Uterus (tissue), 2 donors: ENCODE results near the gene TNS1.

Experiments
- CTCF ChIP-seq, 4 experiments: fragments of 200-600 bp in 2 of 4; fragments of 450-650 bp in 2 of 4; sonication (generic) in 2 of 4; IDR thresholded peaks; one replicate each; pipeline ENCODE4 v1.5.1; 2016 to 2019; ENCODE audit warnings: antibody characterized with exemption in 4 of 4, mild to moderate bottlenecking in 2 of 4, moderate library complexity in 1 of 4
- POLR2A ChIP-seq, 2 donors: fragments of 450-650 bp; IDR thresholded peaks; one replicate each; pipeline ENCODE4 v1.6.1; 2016; ENCODE audit warnings: antibody characterized with exemption in 2 of 2, mild to moderate bottlenecking in 1 of 2, moderate library complexity in 1 of 2

DNA sequence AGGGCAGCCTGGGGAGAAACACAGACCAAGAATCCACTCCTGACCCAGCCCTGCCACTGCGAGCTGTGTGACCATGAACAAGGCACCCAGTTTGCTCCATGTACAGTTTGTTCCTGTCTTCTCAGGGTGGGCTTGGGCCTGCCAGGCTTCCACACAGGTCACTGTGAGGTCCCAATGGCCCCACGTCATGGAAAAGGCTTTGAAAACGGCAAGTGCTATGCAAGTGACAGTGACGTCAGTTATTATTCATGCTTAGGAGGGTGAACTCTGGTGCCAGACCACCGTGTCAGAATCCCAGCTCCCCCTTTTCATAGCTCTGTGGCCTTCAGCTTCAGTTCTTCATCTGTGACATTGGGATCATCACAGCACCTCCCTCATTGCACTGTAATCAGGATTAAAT is 87.1 kb downstream of the TNS1 start:
- TF ChIP-seq CTCF (IDR thresholded peaks at IDR 0.05) (no peak), POLR2A (IDR thresholded peaks at IDR 0.05) (no peak)
